GM21786 (cell line): ENCODE results near the gene GNL3.

Experiments
- ATAC-seq: cut with Tn5 transposase; IDR thresholded peaks from one replicate; pipeline ENCODE4 v1.9.1; 2021; ENCODE audit not compliant: unreplicated experiment

The GNL3 gene

DNA sequence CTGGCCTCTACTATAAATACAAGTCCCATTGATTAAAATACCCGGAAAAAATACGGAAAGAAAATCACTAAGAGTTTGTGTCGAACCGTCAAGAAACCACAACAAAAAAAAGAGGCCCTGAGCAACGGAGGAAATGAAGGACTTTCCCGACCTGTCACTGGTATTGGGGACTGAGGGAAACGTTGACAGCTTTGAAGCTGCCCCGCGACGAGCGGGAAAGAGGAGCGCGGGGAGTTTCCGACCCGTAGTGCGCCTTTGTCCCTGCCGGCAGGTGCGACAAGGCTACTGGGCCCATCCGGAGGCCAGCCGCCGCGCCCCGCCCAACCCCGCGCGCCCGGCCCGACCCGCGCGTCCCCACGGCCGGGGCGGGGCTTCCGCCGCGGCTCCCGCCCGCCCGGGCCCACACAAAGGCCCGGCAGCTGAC, 535 bp upstream of the GNL3 start:
- ATAC-seq: peak; percentile 76

DNA sequence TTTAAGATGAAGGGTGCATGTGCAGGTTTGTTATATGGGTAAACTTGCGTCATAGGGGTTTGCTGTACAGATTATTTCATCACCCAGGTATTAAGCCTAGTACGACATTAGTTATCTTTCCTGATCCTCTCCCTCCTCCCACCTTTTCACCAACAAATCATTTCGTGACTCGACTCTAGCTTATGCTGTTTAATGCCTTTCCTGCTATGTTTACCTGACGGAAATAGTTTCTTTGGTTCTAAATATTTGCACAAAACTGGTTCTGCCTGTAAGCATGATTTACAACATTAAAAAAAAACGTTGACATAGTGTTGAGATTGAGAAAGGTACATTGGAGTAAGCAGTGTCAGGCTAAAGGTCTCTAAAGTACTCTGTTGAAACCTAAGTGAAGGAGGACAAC, 2.4 kb downstream of the GNL3 start:
- no peak for ATAC-seq

DNA sequence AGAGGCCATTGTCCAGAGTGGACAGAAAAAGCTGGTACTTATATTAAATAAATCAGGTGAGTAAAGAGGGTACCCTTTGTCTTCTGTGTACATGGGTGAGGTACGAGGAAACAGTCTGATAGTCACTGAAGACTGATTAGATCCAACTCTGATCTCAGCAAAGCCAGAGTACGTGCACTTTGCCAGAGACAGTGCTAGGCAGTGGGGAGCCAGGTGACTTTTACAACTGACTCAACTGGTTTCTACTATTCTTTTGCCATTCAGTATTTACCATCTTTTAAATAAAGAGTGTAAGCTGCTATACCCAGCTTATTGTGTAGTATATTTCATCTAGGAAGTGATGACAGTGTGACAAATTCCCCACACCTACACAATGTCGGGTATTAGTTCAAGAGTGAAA, 3.3 kb downstream of the GNL3 start:
- no peak for ATAC-seq

GRCh38 chr3:52690560-52690959, 4.7 kb downstream of the GNL3 start:
- ATAC-seq: no peak

- no peak for ATAC-seq
These were observed 7.2 kb downstream of the GNL3 start for GRCh38 chr3:52693071-52693470.

GRCh38 chr3:52694528-52695189, 8.8 kb downstream of the GNL3 start:
- ATAC-seq: no peak

DNA sequence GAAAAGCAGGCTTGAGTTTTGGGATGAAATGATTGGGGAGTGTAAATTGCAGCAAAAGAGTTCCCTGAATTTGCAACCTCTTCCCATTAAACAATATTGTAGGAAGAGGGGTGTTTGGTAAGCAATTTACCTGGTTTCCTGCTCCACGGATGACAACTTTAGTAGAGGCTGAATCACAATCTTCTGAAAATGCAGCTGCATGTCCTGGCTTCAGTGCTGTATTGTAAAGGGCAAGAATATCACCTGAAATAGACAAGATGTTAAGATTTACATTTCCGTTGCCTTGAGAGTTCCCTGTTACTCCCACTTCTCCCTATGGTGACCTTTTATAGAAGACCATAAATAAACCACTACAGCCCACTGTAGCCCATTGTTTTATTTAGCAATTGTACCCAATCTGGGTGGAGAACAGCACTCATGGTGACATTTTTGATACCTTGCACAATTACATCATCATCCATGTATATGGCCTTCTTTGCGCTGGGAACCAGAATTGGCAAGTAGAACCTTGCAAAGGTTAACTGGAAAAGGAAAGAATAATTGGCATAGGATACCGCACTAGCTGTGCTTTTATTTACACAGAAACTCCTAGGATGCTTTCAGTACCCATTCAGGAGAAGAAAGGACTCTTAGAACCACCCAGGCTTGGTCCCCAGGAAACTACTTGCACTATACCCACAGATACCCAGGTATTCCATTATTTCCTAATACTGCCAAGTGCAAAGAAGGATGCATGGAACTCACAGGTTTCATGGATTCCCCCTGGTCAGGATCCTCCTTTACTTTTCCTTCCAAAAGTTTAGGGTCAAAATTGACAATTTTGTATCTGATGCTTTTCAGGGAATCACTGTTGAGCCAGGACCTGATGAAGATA, 10.2 kb downstream of the GNL3 start:
- ATAC-seq: no peak

DNA sequence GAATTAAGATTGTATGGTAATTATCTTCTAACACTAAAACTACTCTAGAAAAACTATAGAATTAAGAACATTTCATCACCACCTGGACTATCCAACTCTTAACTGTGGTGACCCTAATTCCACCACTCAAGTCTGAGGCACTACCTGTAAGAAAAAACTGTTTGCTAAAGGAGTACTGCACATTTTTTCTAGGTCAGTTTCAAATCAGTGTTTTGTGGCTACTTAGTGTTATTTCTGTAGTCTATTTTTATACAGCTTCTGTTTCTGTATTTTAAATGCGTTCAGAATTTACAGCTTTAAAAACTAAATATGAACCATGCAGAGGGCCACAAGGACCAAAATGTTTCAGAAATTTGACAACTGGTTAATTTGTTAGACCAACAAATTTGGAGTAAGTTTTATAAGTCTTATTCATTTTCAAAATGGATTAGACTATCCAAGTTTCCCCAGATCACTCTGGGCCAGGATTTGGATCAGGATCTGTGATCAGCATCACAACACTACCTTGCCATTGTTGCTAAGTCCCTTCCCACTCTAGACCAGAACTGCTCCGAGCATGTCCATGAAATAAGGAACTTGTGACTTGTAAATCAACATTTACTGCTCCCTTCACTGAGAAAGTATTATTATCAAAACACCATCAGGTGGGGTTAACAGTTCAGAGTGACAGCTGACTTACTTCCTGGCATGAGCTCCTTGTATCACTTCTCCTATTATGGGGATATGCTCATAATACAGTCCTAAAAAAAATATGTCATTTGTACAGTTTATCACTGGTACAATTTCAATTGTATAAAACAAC, 11.2 kb downstream of the GNL3 start:
- peak; percentile 44 for ATAC-seq

GRCh38 chr3:52697632-52697965, 11.8 kb downstream of the GNL3 start:
- ATAC-seq: no peak

- ATAC-seq: no peak
These were observed 17.5 kb downstream of the GNL3 start for GRCh38 chr3:52703341-52703740.

GRCh38 chr3:52704611-52705437, 19.0 kb downstream of the GNL3 start:
- ATAC-seq: no peak

DNA sequence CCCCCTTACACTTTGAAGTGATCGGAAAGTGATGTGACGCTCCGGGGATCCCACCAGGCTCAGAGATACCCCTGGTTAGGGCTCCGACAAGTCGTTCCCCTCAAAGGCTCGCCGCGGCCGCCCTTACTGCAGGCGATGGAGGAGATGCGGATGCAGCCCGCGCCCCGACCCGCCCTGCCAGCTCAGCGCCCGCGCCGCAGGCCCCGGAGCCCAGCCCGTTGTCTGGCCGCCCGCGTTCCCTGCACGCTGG, 19.5 kb downstream of the GNL3 start:
- no peak for ATAC-seq

DNA sequence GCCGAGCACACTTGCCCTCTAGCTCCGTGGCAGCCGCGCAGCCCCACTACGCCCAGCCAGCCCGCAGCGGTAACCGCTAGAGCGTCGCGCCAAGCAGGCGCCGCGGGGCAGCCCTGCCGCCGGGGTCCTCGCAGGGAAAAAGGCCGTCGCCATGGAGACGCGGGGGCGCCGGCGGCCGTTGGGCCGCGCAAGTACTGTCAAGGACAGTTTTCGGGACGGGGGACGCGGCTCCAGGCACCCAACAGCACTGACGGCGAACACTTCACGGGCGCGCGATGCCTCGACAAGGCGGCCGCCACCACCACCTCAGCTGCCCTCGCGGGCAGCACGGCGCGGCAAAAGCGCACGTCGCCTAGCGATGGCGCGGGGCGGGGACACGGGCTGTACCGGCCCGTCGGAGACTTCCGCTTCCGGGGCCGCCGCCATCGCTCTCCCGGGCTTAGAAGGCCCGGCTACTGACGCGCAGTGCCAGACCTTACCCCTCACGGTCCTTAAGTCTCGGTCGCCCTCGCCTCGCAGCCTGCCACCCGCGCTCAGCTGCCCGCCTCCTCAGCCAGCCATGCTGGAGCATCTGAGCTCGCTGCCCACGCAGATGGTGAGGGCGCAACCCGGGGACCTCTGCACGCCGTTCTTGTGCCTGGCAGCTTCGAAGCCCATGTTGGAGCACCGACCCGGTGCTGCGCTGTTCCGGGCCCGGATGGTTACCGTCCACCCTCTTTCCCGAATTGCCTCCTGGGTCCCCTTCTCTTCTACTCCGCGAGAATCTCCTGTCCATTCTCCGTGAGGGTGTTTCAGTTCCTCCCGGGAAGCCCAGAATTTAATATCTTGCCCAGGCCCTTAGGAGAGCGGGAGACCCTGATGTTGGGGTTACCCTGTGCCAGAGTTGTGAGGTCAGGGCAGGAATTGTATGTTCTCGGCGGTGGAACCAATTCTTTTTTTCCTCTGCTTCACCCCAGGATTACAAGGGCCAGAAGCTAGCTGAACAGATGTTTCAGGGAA, 20.2 kb downstream of the GNL3 start, which contains the start of the genes GLT8D1 and SPCS1:
Gene GLT8D1, minus strand, starts transcription at position 104 of the 999 bp plus-strand sequence. CDS start 5,331 bp downstream, outside the sequence.
Gene SPCS1, plus strand, starts transcription at position 419 of the 999 bp plus-strand sequence. Its CDS starts 141 bp downstream, at position 560.
- peak; percentile 74 for ATAC-seq

DNA sequence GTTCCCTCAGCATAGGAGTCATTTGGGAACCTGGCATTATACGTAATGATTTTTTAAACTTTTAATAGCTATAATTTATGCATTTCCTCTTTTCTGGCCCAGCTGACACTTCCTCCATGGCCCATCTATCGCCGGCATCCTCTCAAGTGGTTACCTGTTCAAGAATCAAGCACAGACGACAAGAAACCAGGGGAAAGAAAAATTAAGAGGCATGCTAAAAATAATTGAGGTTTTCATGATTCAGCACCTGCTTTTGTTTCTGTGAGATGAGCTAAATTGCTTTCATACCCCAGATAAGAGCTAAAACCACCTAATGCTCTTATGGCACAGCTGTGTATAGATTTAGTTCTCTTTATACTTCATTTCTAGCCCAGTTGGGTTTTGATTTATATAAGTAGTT, 21.8 kb downstream of the GNL3 start:
- ATAC-seq: no peak

GRCh38 chr3:52710512-52710911, 24.7 kb downstream of the GNL3 start:
- no peak for ATAC-seq

- no peak for ATAC-seq
These were observed 26.7 kb downstream of the GNL3 start for GRCh38 chr3:52712291-52713212.

- no peak for ATAC-seq
These were observed 28.8 kb downstream of the GNL3 start for GRCh38 chr3:52714335-52715302.
